NCI-H748 treated with DMSO at 0.1 percent for 48 hours (cell line): ENCODE measurements around the gene CD28.
"Not testable (repeated sequence)": the region's sequence is repeated elsewhere in the genome, so short reads cannot be mapped to it uniquely, and the experiment has no call there.

ENCODE experiments used
- DNase-seq: peaks from one replicate; lab custom pipeline; 2025; lab: John Stamatoyannopoulos, UW

The CD28 gene

DNA sequence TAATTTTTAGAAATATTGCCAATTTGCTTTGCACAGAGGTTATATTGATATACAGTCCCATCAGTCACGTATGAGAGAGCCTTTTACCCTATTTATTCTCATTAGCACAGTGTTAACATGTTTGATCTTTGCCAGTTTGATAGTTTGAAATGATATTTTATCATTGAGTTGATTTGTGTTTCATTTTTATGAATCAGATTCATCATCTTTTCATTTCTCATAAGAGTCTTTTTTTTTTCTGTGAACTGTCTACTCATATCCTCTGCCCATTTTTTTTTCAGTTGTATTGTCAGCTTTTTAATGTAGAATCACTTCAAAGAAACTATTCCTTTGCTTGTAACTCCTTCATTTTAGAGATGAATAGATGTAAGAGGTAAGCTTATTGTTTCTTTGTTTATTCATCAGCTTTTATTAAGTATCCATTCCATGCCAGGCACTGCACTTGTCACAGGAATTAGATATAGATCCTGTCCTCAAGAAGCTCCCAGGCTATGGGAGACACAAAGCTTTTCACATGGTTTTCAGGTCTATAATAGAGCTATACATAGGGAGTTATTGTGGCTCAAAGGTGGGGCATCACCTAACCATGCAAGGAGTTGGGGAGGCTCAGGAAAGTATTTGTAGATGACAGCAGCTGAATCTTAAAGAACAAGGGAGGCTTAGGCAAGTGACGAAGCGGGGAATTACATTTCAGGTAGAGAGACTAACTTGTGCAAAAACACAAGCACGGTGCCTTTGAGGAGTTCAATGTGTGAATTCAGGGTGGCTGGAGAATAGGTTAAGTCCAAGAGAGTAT is 42.1 kb downstream of the CD28 start:
- DNase-seq, result no peak

DNA sequence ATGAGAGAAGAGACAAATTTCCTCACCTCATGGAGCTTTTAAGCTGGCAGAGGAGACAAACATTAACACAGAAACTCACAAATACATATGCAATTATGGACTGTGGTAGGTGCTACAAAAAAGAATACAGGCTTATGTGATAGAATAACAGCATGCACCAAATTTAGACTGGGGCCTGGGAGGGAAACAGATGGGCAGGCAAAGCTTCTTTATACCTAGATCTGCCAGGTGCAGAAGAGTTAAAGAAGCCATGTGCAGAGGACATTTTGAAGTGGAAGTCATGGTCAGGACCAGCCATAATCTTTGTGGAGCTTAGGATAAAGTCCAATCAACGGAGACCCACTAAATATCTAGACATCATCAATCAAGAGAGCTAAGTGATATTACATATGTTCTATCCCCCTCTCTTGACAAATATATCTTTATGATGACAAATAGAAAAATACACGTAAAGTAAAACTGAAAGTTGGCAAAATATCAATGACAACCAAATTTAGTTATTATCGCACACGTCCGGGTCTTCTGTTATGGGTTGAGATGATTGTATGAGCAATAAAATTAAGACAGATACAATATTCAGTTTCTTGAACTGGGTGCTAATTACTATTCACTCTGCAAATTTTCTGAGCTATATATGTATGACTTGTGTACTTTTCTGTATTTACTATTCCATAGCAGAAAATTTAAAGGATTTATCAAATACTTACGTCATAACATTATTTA is 44.1 kb downstream of the CD28 start:
- DNase-seq, result no peak

DNA sequence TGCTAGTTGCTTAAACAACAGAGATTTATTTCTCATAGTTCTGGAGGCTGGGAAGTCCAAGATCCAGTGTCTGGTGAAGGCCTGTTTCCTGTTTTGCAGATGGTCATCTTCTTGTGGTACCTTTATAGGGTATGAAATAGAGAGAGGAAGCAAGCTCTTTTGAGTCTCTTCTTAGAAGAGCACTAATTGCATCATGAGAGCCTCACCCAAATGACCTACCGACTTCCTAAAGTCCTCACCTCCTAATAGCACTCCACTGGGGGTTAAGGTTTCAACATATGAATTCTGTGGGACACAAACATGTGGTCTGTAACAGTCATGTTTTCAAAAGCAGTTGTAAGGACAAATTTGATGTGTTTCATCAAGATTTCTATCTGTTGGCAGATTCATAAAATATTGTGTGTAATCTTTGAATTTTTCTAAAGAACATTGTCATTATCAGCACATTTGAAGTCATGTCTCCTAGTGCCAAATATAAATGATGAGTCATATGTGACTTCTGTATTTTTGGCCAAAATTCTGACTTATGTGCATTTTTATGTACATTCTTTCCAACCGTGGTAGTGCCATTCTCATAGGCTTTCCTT is 45.3 kb downstream of the CD28 start:
- DNase-seq, result no peak

DNA sequence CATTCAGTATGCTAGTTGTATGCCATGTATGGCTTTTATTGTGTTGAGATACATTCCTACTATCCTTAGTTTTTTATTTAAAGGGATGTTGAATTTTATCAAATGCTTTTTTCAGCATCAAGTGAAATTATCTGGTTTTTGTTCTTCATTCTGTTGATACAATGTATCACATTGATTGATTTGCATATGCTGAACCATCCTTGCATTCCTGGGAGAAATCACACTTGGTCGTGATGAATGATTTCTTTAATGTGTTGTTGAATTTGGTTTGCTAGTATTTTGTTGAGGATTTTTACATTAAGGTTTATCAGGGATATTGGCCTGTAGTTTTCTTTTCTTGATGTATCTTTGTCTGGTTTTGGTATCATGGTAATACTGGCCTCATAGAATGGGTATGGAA is 49.7 kb downstream of the CD28 start:
- no peak for DNase-seq

GRCh38 chr2:203758841-203759689 is 52.6 kb downstream of the CD28 start:
- no peak for DNase-seq

GRCh38 chr2:203759690-203760365 is 53.4 kb downstream of the CD28 start:
- no peak for DNase-seq

GRCh38 chr2:203761121-203761520 is 54.7 kb downstream of the CD28 start:
- DNase-seq, result no peak

DNA sequence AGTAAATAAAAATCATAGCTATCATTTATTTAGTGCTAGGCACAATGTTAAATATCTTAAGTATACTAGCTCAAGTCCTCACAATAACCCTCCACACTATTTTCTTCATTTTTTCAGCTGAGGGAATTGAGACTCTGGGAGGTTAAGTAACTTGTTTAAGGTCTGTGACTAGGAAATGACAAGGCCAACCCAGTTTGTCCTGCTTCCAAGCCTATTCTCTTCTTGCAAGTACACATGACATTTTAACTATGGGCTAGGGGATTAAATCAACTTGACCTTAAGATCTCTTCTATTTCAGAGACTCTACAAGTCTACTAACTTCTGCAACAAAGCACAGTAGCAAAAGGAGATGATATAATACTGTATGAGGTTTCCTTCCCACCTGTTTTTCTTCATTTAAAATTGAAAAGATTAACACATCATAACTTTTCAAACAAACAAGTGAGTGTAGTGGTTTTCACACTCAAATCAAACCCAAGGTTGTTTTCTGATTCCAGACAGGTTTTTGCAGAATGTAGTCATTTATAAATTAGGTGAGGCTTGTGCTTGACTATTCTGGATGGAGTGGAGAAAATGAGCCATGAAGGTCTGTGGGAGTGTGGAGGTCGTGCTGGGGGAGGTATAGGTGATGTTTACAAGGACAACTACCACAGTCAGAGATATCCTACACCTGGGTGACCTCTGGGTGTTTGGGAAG is 57.0 kb downstream of the CD28 start:
- no peak for DNase-seq

GRCh38 chr2:203763938-203764664 is 57.7 kb downstream of the CD28 start:
- DNase-seq, result no peak

DNA sequence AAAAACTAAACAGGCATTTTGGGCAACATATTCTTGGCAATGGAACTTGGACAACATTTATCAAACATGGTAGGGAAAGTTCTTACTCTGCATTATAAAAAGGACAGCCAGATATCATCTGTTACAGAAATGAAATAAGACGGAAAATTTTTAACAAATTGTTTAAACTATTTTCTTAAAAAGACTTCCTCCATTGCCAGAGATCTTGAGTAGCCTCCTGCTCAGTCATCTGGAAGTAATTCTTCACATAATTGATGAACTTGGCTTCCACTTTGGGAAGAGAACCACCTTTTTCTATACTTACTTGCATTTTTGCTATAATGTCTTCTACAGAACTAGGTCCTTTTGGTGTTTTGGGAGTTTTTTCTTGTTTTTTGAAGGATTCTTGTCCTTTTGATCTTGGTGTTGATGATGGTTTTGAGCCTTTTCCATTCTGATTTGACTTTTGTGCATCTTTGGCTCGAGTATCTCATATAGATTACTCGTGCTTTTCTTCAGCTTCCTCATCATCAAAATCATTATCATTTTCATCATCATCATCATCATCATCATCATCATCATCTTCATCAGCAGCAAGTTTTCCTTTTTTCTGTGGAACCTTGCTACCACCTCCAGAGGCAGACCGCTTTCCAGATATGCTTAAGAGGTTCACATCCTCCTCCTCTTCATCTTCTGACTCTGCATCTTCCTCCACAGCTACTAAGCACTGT is 66.2 kb downstream of the CD28 start:
- no peak for DNase-seq

DNA sequence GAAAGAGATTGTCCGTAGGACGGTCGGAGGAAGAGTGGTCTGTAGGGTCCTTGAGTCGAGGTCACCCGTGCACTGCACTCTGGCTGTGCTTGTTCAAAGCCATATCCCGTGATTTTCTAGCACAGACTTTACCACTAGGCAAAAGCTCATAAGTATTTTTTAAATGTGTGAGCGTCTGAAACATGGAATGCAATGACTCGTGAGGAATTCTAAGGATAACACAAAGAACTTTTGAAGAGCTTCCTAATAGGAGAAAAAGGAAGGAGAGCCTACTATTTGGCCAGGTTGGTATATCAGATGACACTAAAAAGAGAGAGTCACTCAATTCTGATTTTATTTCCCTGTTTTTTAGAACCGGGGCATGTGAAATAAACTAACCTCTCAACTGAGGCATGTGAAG is 68.3 kb downstream of the CD28 start:
- DNase-seq, result no peak

DNA sequence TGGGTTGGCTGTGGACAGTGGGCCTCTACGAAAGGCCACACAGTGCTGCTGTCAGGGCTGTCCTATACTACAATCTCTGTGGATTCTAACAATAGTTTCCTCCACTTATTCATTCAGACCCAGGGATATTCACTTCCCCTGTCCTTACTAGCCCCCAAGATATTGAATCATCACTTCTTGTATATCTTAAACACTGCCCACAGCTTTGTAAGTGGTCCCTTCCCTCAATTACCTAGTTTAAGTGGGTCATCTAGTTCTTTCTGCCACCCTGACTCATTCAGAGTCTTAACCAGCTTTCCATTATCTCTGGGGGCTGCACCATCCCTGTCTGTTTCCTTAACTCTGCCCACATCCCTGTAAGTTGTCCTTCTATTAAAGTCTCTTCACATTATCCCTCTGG is 69.2 kb downstream of the CD28 start:
- no peak for DNase-seq

DNA sequence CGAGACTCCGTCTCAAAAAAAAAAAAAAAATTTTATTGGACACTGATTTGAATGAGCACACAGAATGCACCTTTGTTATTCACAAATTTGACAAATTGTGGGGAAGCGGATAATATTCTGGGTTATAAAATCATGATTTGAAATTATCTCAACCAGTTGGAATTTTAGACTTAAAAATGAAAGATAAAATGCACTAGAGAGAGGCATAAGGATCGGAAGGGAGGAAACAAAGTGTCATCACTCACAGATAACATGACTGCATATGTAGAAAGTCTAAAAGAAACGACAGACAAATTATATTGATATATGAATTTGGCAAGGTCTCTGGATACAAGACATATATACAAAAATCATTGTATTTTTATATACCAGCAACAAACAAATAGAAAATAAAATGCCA is 70.6 kb downstream of the CD28 start:
- DNase-seq, result no peak

DNA sequence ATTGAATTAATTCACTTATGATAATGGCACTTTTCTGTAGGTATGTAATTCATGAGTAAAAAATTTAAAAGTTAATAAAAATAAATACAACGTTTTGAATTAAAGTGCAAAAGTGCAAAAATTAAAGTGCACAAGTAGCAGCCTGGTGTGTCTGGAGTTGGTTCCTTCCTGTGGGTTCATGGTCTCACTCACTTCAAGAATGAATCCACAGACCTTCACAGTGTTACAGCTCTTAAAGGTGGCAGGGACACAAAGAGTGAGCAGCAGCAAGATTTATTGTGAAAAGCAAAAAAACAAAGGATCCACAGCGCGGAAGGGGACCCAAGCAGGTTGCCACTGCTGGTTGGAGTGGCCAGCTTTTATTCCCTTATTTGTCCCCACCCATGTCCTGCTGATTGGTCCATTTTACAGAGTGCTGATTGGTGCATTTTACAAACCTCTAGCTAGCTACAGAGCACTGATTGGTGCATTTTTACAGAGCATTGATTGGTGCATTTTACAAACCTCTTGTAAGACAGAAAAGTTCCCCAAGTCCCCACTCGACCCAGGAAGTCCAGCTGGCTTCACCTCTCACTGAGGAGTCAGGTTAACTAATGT is 73.1 kb downstream of the CD28 start:
- DNase-seq, result not testable (repeated sequence)

- DNase-seq, result no peak
Observed at GRCh38 chr2:203780231-203780630, 73.8 kb downstream of the CD28 start.

- no peak for DNase-seq
Observed at GRCh38 chr2:203781151-203781550, 74.7 kb downstream of the CD28 start.

- DNase-seq, result peak; percentile 77
Observed at GRCh38 chr2:203782262-203782976, 76.0 kb downstream of the CD28 start.

DNA sequence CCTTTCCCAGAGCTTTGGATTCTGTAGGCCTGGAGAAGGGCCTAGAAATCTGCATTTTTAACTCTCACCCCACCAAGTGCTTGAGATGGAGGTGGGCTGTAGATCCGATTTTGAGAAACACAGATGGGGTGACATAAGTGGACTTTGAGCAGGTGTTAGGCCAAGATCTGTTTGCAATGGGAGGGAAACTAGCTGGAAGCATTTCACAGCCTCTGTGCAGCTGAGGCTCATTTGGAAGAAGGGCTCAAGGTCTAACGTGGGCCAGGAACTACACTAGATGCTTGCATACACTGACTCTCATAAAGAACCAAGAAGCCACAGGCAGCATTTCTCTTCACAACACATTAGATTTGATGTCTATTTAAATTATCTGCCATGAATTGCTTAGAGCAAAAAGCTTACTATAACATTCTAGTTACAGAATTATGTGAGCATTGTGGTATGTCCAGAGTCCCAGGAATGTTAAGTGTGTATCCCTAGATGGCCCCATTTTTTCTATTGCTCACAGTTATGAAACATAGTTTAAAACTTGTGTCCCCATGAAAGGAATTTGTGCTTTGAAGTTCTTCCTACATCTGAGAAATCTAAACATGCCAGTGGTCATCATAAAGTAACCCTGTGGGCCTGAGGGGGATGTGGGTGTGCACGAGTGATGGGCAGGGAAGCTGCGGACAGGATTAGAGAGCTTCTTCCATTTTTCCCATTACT is 77.2 kb downstream of the CD28 start:
- no peak for DNase-seq
